Activated T-cell treated with anti-CD3 and anti-CD28 coated beads for 24 hours (primary cell): ENCODE measurements around the gene CAMK4.

Source experiments
- DNase-seq: peaks from one replicate; pipeline ENCODE4 v3.0.0-alpha.2; 2020; ENCODE audit warnings: low read depth

The CAMK4 gene

DNA sequence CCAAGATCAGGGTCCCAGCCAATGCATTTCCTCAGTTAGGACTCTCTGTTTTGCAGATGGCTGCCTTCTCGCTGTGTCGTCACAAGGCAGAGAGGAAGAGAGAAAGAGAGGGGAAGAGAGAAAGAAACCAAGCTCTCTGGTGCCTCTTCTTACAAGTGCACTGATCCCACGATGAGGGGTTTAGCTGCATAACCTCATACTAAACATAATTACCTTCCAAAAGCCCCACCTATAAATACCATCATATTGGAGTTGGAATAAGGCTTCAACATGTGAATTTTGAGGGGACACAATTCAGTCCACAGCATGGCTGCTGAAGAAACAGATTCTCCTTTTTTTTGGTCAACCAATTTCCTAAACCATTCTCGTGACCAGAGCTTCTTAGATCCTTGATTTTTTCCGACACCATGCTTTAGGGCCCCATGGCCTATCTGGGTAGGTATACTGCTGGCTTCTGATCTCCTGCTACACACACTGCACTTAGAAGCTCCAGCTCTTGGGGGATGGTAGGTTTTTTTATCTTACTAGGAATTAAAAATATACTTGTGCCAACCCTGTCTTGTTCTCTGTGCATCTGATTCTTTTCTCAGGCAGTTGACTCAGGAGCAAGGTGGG, 5.1 kb downstream of the CAMK4 start:
- no peak for DNase-seq

DNA sequence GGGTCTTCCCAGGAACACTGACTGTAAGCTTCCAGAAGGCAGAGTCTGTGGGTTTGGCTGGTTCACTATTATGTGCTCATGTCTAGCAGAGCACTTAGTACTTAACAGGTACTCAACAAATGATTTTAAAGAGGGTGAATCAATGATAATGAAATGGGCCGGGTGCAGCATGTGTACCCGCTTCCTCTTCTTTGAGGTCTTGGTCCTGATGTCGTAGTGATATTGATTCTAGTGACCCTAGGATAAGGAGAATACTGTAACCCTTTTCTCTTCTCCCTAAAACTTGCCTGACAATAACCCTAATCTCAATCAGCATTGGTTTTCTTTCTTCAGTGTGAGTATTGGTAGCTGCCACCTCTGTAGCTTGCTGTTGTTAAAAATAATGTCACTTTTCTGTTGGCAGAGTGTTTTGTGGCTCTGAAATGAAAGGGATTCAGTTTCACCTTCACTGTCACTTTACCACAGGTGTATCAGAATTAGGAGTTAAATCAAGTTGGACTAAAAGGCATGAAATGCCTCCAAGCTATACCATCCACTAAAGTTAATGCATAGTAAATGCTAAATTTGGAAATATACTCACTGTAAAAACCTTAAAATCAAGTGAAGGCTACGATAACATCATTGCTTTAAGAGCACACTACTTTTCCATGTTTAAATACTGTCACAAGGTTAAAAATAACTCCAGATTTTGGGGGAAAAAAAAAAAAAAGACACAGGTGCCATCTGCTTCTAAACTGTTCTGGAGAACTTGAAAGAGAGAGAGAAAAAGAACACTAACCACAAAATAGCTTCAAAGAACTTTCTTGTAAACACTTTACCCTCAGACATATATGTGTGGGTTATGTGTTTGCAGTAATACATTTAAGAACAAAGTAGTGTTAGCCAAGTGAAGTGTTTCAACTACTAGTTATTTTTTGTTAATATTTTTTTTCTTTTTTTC, 6.0 kb downstream of the CAMK4 start:
- no peak for DNase-seq

DNA sequence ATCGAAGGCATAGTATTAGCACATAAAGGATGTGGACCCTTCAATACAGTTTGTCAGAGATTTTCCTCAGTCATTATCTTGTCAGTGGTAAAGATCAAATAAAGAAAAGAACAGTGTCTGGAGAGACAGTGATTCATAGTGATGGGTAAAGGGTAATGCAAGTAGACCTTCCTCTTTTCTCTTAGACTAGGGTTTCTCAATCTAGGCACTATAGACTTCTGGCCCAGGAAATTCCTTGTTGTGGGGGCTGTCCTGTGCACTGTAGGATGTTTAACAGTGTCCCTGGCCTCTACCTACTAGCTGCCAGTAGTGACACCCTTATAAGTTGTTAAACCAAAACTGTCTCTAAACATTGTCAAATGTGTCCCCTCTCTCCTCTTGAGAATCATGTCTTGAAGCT, 6.9 kb downstream of the CAMK4 start:
- no peak for DNase-seq

DNA sequence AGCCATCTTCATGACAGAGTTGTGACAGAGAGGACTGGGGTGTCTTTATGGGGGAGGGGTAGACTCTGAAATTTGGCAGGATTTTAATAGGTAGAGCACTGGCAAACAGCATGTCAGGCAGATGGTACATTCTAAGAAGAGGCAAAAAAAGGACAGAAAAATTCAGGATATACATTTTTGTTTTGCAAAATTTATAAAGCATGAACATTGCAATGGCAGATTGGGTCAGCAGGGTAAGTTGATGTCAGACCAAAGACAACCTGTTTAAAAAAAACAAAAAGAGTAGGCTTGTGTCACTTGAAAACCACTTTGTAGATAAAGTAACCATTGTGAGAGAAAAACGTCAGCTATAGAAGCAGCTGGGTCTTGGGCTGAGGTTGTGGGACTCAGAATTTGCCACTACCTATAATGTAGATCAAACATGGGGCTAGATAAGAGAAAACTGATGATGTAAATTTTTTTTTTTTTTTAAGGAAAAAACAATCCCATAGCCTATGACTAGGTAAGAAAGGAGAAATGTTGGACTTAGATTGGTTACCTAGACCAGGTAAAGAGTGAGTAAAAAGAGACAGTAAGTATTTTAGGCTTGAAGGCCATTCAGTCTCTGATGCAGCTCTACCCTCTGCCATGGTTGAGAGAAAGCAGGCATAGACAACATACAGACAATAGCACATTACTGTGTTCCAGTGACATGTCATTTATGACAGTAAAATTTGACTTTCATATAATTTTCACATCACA, 8.3 kb downstream of the CAMK4 start:
- DNase-seq, result no peak

DNA sequence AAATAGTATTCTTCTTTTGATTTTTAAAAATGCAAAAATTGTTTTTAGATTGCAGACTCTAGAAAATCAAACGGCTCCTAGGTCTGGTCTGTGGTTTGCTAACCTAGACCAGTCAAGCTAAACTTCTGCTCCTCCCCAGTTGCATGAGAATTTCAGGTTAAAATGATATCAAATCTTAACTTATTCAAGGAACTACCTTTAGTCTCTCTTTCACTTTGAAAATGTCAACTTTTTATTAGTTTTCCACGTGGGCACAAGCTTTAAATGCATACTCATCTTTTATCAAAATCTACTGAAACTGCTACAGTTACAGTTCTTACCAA, 8.8 kb downstream of the CAMK4 start:
- DNase-seq, result no peak

DNA sequence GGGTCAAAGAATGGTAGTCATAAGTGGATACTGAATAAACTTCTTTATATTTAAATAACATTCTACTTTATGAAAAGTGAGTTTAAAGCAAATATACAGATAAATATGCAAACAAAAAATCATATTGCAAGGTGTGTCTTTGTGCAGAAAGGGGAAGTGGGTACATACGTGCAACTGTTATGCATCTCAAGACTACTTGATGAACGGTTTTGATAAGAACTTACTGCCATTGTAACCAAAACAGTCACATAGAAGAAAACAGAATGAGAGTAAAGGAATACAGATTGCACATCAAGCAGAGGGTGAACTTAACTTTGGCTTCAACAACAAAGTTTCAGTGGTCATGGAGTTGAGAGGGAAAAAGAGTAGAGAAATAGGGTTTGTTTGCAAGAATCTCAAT, 9.9 kb downstream of the CAMK4 start:
- no peak for DNase-seq

DNA sequence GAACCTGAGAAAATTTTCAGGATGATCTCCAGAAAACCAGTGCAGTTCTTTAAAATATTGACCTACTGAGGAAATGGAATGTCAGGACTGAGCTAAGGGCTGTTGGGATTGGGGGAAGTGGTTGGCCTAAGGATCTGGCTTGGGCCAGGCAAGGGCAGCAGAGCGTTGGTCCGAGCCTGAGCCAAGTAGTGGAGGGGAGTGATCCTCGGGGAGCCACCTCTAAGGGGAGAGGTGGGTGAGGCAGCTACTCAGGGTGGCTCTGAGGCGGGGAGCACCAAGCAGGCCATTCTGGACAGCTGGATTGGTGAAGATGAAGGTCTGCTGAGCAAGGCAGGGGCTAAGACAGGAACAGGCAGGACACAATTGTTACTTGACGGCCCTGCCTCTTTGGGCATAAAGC, 11.5 kb downstream of the CAMK4 start:
- DNase-seq, result no peak

DNA sequence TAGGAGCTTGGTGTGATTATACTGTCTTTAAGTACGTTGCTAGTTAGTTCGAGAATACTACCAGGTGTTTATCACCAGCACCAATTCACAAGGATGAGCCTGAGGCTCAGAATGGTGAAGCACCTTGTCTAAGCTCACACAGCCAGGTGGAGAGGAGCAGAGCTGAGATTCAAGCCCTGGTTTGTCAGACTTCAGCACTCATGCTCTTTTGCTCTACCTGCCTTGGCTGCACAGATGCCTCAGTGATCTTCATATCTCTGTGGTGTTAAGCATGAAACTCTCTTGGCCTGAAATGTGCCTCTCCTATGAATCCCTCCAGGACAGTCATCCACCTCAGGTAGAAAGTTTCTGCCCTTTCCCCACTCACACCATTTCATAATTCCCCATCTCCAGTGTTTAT, 12.2 kb downstream of the CAMK4 start:
- no peak for DNase-seq

DNA sequence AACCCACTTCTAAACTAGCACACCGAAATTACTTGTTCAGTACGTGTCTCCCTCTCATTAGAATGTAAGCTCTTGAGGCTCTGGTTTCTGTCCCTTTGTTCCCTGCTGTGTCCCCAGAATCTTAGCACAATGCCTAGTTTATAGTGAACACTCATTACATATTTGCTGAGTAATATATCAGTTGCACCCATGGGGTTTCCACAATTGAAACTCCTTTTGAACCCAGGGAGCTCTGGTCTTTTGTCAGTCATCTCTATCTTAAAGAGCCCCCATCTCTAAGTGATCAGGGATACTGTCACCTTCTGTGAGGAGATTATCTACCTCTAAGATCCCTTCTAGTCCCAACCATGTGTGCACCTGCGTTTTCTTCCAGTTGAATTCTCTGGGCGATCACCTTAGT, 12.8 kb downstream of the CAMK4 start:
- DNase-seq, result no peak

DNA sequence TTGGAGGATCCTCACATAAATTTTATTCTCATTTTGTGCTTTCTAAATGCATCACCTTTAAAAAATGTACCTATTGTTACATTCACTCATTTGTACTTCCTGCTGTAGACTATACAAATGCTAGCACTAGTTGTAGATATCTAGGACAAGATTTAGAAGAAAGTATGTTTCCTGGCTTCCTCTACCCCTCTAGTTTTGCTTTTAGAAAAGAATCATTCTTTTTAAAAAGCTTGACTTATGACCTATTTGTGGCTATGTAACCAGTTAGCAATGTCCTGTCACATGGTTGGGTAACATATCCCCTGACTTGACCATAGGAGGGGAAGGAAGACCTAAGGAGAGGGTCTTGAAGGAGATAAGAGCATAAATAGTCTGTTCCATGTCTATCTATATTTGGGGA, 13.3 kb downstream of the CAMK4 start:
- DNase-seq, result no peak

DNA sequence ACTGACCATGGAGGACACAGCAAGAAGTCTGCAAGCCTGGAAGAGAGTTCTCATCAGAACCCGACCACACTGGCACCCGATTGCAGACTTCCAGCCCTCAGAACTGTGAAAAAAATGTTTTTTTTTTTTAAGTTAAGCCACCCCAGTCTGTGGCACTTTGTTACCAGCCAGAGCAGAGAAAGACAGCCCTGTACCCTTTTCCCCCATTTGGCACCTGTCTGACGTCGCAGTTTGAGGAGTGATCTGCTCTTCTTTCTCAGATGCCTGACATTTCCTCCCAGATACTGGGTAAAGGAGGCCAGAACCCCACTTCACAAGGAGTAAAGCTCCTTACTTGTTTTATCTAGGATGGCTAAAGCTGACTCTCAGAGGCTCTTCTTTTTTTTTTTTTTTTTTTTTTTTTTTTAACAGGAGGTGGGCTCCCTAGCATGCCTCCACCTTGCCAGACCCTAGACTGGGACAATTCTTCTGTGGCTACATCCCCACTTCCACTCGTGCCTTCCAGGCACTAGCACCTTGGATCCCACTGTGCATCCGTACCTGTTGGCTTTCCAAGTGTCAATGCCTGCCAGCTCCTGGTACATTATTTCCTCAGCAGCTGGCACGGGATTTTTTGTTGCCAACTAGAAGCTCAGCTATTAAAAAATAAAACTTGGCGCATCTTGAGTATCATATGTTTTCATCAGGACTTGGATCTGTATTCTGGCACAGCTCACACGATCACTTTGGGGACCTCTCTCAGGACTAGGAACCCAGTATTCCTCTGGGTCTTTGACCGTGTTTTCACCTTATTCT, 14.4 kb downstream of the CAMK4 start:
- DNase-seq, result no peak

DNA sequence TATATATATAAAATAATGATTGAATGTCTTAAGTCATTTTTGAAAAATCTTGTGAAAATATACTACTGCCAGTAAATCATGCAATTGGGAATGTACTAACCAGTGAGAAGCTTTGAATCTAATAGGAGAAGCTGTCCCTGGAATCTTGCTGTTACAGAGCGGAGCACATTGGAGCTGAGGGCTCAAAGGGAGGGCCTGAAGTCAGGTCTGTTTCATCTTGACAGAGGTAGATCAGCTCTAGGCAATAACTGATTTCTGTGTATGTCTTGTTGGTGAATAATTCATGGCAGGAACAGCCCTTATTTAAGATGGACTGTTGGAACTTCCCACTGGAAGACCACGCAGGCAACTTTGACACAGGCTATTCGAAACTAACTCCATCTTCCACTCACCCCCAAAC, 17.5 kb downstream of the CAMK4 start:
- DNase-seq, result no peak

DNA sequence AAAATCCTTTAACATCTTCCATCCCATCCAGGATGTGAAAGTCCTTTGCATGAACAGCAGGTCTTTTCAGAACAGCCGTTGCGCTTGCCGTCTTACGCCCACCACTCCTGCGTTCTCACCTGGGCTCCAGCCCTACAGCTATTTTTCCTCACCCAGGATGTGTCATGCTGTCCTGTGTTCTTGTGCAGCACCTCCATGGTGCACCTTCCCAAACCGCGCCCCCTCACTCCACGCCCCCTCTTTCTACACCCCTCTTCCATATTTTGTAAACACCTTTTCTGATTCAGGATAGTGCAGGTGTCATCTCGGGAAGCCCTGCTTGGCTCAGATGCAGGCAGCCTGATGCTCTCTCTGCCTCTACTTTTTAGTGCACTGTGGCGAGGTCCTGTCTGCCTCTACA, 18.4 kb downstream of the CAMK4 start:
- no peak for DNase-seq

DNA sequence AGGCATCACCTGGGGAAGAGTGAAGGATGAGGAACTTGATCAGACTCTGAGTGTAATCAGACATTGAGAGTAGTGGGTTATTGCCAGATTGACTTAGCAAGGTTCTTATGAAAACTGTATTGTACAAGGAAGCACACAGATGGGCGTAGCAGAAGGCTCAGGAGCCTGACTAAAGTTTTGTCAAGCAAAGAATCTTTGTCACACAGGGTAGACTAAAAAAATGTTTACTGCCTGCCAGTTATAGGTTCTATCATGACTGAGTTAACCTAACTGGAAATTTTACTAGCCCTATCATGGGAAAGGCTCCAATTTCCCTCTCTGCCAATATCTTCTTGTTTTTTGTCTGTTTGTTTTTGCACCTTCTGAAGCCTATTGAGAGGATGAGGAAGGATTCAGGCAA, 19.1 kb downstream of the CAMK4 start:
- DNase-seq, result no peak

DNA sequence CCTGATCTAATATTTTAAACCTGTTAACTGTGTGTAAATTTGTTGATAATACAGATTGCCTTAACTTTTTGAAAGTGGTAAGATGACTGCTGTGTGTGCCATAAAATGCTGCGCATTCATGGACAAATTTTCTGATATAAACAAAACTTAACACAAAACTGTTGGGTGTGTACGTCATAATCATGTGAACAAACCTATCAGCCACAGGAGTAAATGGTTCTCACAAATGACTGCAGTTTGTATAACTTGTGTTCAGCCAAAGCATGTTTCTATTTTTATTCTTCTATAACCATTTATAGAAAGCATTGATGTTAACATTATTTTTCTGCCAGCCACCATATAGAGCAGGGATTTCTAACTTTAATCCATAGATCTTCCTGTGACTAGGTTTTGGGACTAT, 21.5 kb downstream of the CAMK4 start:
- DNase-seq, result no peak

DNA sequence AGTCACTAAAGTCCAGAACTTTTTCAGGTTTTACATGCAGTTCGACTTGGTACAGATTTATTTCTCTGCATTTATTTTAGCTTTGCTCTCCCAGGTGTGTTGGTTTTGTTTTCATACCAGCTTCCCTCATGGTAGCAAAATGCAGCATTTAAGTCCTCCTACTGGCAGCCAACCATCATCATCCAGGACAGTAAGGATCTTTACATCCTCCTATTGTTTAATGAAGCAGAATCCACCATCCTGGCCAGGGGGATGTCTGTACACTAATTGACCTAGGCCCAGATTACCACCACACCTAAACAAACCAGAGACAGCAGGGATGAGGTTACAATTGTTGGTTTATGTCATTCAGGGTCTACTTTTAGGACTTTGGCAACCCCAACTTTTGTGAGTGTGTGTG, 22.3 kb downstream of the CAMK4 start:
- no peak for DNase-seq

DNA sequence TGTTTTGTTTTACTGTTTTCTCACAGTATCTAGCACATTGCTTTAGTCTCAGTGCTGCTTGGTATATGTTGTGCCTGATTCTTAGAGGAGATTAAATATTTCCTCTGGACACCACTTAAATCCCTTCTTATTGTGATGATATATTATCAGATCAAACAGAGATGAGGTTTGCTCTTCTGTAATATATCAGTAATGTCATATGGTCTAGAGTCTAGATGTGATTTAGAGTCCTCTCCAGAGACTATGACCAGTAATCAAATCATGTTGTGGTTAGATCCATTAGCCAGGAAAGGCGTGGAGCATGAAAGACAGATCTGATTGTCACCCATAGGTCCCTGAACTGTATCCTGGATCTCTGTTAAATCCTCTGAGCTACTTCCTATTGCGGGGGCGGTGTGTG, 24.4 kb downstream of the CAMK4 start:
- no peak for DNase-seq

DNA sequence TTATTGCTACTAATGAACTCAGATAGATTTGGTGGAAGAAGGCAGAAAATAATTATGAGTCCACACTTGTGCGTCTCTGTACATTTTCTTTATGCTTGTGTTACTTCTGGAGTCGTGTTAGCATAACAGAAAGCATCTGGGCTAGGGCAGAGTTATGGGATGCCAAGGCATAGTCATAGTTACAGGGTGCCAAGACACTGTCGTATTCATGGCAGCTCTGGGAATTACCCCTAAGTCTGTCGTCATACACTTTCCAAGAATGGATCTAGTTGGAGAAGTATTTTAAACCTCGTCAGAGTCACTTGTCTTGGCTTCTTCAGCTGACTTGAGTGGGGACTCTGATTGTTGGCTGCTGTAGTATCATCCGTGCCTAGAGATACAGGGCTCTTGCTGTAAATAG, 27.7 kb downstream of the CAMK4 start:
- DNase-seq, result no peak

DNA sequence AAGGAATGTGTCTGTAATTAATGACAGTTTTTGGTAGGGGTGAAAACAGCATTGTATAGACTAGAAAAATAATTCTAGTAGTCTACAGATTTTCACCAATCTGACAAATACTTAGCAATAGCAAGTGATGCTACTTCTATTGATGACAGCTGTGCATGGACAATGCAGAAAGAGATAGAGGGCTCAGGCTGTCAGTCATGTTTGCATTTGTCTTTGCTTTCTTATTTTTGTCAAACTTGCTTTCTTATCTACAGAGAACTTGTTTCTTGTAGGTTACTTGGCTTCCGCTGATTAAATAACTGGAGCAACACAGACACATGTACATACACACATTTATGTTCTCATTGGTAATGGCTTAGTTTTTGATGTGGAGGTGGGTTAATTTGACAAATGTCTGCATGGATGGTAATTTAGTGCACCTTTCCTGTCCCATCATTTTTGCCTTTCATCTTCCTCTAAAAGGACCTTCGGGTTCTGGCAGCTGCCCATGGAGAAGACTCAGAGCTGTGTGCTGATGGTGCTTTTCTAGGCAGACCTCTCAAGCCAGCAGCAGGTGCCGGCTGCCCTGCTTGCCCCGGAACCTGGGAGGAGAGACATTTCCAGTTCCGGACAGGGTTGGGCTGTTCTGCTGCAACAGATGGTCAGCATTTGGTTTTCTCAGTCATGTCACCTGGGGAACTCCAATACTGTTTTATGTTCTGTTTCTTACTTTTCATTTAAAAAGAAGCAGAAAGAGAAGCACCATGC, 28.8 kb downstream of the CAMK4 start:
- no peak for DNase-seq

DNA sequence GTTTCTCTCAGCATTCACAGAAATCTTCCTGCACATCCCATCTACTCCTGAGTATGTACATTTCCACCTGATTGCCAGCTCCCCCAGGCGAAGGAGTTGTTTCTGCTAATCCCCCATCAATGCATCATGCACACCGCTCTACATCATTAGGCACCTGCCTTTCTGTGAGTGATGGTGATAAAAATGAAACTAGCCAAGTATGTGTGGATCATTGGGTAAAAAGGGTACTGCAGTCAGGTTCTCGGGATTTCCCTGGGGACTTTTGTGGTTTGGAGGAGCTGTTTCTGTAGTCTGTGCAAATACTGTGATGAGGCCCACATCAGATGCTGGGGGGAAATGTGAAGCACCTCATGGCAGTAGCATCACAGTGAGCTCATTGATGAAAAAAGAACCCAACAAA, 30.4 kb downstream of the CAMK4 start:
- peak; percentile 75 for DNase-seq

DNA sequence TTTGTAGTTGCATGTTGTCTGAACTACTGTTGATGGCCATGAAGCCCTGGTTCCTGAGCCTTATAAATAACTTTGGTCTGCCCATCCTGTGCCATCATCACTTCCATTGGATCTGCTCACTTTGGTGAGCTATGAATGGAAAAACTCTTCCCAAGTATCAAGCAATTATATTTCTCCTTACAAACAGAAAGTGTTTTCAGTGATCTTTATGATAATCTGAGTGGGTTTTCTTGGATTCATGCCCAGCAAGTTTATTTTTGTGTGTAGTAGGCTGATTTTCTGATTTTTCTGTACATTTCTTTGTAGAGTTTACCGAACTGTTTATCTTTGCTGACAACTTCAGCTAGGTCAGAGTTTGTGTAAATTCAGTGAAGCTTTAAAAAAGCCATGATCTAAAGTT, 31.0 kb downstream of the CAMK4 start:
- no peak for DNase-seq

DNA sequence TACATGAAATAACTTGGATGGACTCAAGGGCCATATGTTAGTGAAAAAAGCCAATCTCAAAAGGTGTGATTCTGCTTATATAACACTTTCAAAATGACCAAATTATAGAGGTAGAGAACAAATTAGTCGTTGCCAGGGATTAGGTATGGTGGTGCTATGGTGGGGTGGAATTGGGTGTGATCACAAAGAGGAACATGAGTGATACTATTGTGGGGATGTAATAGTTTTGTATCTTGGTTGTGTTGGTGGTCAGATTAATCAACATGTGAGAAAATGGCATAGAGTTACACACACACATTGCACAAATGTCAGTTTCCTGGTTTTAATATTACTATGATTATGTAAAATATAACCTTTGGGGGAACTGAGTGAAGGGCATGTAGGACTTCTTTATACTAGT, 31.9 kb downstream of the CAMK4 start:
- no peak for DNase-seq
